ENCODE measurements around the gene ANKHD1. TPM values are rescaled to one million over a fixed set of nuclear protein-coding genes. Genes with fewer than 3 reads are reported as not detected.

ANKHD1 gene
- total and polyA plus RNA-seq, 9 of the 15 experiments (the other 6 are each of a cell fraction or from before 2014, with no cell fraction given): 38.9 to 138 (median 78.7) TPM

DNA sequence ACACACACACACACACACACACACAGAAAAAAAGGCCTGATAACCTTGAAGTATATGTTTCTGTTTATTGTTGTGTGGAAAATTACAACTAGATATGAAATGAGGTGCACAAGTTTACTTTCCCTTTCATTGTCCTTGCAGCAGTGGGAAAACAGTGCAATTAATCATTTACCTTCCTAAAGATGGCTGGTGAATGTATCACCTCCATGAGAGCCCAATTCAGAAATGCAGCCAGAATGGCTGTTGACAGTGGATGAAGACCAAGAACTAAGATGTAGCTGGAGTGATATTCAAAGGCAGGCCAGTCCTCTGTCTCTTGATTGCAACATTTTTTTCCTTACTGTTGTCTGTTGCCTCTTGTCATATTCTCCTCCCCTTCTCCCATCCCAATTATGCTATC is 96.3 kb downstream of the ANKHD1 start:
- ChIA-PET CTCF (ENCODE audit: low intra/inter-chr PET ratio) (no interaction called here), POLR2A (no interaction called here)
- Histone ChIP-seq H3K27ac (ENCODE audit: extremely low read depth, low read depth, low read length) (no peak overlapping the region), H4K20me1 (replicated peaks; ENCODE audit: control insufficient read depth, insufficient read depth, low read length) (no peaks in the 10 kb centered on the region), H3K36me3 (ENCODE audit: control insufficient read depth, insufficient read depth, low read length) (peaks cover 46% of the 10 kb centered on the region), H3K9me3 (replicated peaks; ENCODE audit: control insufficient read depth, insufficient read depth, low read depth, low read length) (no peaks in the 10 kb centered on the region), H3K9me1 (ENCODE audit: control insufficient read depth, insufficient read depth, low read length) (no peaks in the 10 kb centered on the region), H3K4me1 (replicated peaks in 1 of 2; ENCODE audit: control insufficient read depth in 2 of 2, insufficient read depth in 2 of 2, low read length in 2 of 2) (no peaks in the 10 kb centered on the region), H3K4me2 (ENCODE audit: insufficient read depth, low read length) (no peak overlapping the region), H2AFZ (ENCODE audit: low read depth, low read length) (no peak overlapping the region), H3K4me3 (no peak overlapping the region), H3K27me3 (ENCODE audit: control insufficient read depth in 2 of 2, insufficient read depth in 2 of 2, low read length in 2 of 2) (no peaks in the 10 kb centered on the region), H3K9ac (ENCODE audit: insufficient read depth in 1 of 2, low read depth in 2 of 2, low read length in 2 of 2) (no peak overlapping the region), H3K79me2 (ENCODE audit: control insufficient read depth, insufficient read depth, low read length) (no peaks in the 10 kb centered on the region; the same call in 2 of the 3 replicates)
- TF ChIP-seq, protein P1, sequence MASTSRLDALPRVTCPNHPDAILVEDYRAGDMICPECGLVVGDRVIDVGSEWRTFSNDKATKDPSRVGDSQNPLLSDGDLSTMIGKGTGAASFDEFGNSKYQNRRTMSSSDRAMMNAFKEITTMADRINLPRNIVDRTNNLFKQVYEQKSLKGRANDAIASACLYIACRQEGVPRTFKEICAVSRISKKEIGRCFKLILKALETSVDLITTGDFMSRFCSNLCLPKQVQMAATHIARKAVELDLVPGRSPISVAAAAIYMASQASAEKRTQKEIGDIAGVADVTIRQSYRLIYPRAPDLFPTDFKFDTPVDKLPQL (IDR thresholded peaks at IDR 0.05; ENCODE audit: extremely low read depth, insufficient read length): no peak
- no peak for TF ChIP-seq CEBPG (CRISPR knock-in tag; IDR thresholded peaks at IDR 0.05)
- peak in 1 of 2 experiments; percentile 21; a peak in 2 of 4 replicates for TF ChIP-seq CEBPG (tag; conservative IDR thresholded peaks at IDR 0.05 in 1 of 2, IDR thresholded peaks at IDR 0.05 in 1 of 2)
- DNase-seq (ENCODE audit: extremely low read depth in 1 of 4, low spot score in 3 of 4) (peak in 1 of 4 experiments; percentile 4), ATAC-seq (peak; percentile 77), FAIRE-seq (no peak)
- intact Hi-C loops (cut with micrococcal nuclease): no loop called here
- BruUV-seq (replicated peaks): no TSS peak
- in situ Hi-C loops (cut with MboI): no loop called here

- in situ Hi-C loops (cut with MboI) (no loop called here), intact Hi-C loops (cut with micrococcal nuclease) (no loop called here)
- 94% methylated on average over 1 of the region's 1 CpG for WGBS (ENCODE audit: insufficient coverage, low coverage, missing lambda C conversion rate)
- Histone ChIP-seq H3K4me3 (no peak overlapping the region), H3K4me2 (ENCODE audit: insufficient read depth, low read length) (no peak overlapping the region), H3K9me1 (ENCODE audit: control insufficient read depth, insufficient read depth, low read length) (no peaks in the 10 kb centered on the region), H3K36me3 (ENCODE audit: control insufficient read depth, insufficient read depth, low read length) (peaks cover 40% of the 10 kb centered on the region), H4K20me1 (replicated peaks; ENCODE audit: control insufficient read depth, insufficient read depth, low read length) (no peaks in the 10 kb centered on the region), H3K9ac (ENCODE audit: insufficient read depth in 1 of 2, low read depth in 2 of 2, low read length in 2 of 2) (no peak overlapping the region), H3K27ac (ENCODE audit: extremely low read depth, low read depth, low read length) (no peak overlapping the region), H3K27me3 (ENCODE audit: control insufficient read depth in 2 of 2, insufficient read depth in 2 of 2, low read length in 2 of 2) (no peaks in the 10 kb centered on the region), H3K9me3 (replicated peaks; ENCODE audit: control insufficient read depth, insufficient read depth, low read depth, low read length) (no peaks in the 10 kb centered on the region), H3K79me2 (ENCODE audit: control insufficient read depth, insufficient read depth, low read length) (no peaks in the 10 kb centered on the region; the same call in 2 of the 3 replicates), H3K4me1 (replicated peaks in 1 of 2; ENCODE audit: control insufficient read depth in 2 of 2, insufficient read depth in 2 of 2, low read length in 2 of 2) (no peaks in the 10 kb centered on the region), H2AFZ (ENCODE audit: low read depth, low read length) (no peak overlapping the region)
- ATAC-seq (no peak), DNase-seq (ENCODE audit: extremely low read depth in 1 of 4, low spot score in 3 of 4) (no peak), FAIRE-seq (no peak)
- no TSS peak for BruUV-seq (replicated peaks)
- CTCF ChIA-PET (ENCODE audit: low intra/inter-chr PET ratio): no interaction called here
- POLR2A ChIA-PET: no interaction called here
- no peak for TF ChIP-seq POU5F1 (IDR thresholded peaks at IDR 0.05; ENCODE audit: borderline replicate concordance, low read depth, low read length, partially characterized antibody)
- TF ChIP-seq ZC3H8 (IDR thresholded peaks at IDR 0.05): no peak
- no peak for TF ChIP-seq GATAD2A (IDR thresholded peaks at IDR 0.05)
- no peak for TF ChIP-seq MECOM (CRISPR knock-in tag; IDR thresholded peaks at IDR 0.05)
- TF ChIP-seq HMGN3 (IDR thresholded peaks at IDR 0.05; ENCODE audit: borderline replicate concordance, extremely low read depth, insufficient read length, low read depth, low read length): no peak
- TF ChIP-seq DMBX1 (CRISPR knock-in tag; IDR thresholded peaks at IDR 0.05; ENCODE audit: borderline replicate concordance): no peak
- TF ChIP-seq, protein P2, sequence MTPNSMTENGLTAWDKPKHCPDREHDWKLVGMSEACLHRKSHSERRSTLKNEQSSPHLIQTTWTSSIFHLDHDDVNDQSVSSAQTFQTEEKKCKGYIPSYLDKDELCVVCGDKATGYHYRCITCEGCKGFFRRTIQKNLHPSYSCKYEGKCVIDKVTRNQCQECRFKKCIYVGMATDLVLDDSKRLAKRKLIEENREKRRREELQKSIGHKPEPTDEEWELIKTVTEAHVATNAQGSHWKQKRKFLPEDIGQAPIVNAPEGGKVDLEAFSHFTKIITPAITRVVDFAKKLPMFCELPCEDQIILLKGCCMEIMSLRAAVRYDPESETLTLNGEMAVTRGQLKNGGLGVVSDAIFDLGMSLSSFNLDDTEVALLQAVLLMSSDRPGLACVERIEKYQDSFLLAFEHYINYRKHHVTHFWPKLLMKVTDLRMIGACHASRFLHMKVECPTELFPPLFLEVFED (CRISPR knock-in tag; conservative IDR thresholded peaks at IDR 0.05): no peak
- no peak for TF ChIP-seq ZNF445 (CRISPR knock-in tag; IDR thresholded peaks at IDR 0.05; ENCODE audit: low read depth)
- TF ChIP-seq ZKSCAN8 (CRISPR knock-in tag; IDR thresholded peaks at IDR 0.05): no peak
- TF ChIP-seq TFAP4 (CRISPR knock-in tag; IDR thresholded peaks at IDR 0.05; ENCODE audit: borderline replicate concordance): no peak
- no peak for TF ChIP-seq TAF9B (IDR thresholded peaks at IDR 0.05; ENCODE audit: partially characterized antibody)
- no peak for TF ChIP-seq SMARCA4 (IDR thresholded peaks at IDR 0.05)
- TF ChIP-seq ZZZ3 (IDR thresholded peaks at IDR 0.05): no peak
Observed at GRCh38 chr5:140498591-140498990, 97.0 kb downstream of the ANKHD1 start.
